Type B pancreatic cell (in vitro differentiated cells): ENCODE results near the gene RGS8. TPM values are rescaled to one million over a fixed set of nuclear protein-coding genes. Genes with fewer than 3 reads are reported as not detected.

Source experiments
- DNase-seq: peaks from one replicate; pipeline ENCODE4 v3.0.0; 2021; ENCODE audit warnings: mixed read lengths; ENCODE audit not compliant: unreplicated experiment; ENCODE audit errors: extremely low spot score
- H3K27ac Mint-ChIP-seq: 2 replicates; pipeline ENCODE4 v1.8.0; 2021; ENCODE audit warnings: mild to moderate bottlenecking, mixed read lengths
- H3K27me3 Mint-ChIP-seq: 2 replicates; pipeline ENCODE4 v1.8.0; 2021; ENCODE audit warnings: mixed read lengths
- H3K36me3 Mint-ChIP-seq: 2 replicates; pipeline ENCODE4 v1.8.0; 2021; ENCODE audit warnings: mixed read lengths
- H3K4me1 Mint-ChIP-seq: one replicate; pipeline ENCODE4 v1.8.0; 2021; ENCODE audit warnings: mixed read lengths; ENCODE audit not compliant: unreplicated experiment
- H3K4me3 Mint-ChIP-seq: 2 replicates; pipeline ENCODE4 v1.8.0; 2021; ENCODE audit warnings: mild to moderate bottlenecking, mixed read lengths
- H3K9me3 Mint-ChIP-seq: 2 replicates; pipeline ENCODE4 v1.8.0; 2021; ENCODE audit warnings: mixed read lengths
- CTCF ChIP-seq: fragments of 200-600 bp; sonication (generic); conservative IDR thresholded peaks from 2 replicates; pipeline ENCODE4 v1.5.0; 2021; ENCODE audit warnings: antibody characterized with exemption, mild to moderate bottlenecking
- total RNA-seq: library from RNA; stranded (reverse); gene quantifications from 2 replicates; pipeline ENCODE4 v1.2.1, GENCODE V29; 2021; ENCODE audit warnings: low replicate concordance

RGS8 gene
- total RNA-seq, 1 donor from 2014 or later: 1.1 TPM

GRCh38 chr1:182664296-182664695 lies 20.1 kb downstream of the RGS8 start:
- Mint-ChIP-seq H3K36me3 (no peaks in the 10 kb centered on the region), H3K4me1 (peaks cover 35% of the 10 kb centered on the region), H3K27me3 (no peaks in the 10 kb centered on the region), H3K9me3 (no peaks in the 10 kb centered on the region), H3K27ac (peak overlapping the region; percentile 20), H3K4me3 (no peak overlapping the region)
- TF ChIP-seq CTCF: no peak
- DNase-seq: no peak

GRCh38 chr1:182662956-182663355 lies 21.4 kb downstream of the RGS8 start:
- H3K27me3 Mint-ChIP-seq: no peaks in the 10 kb centered on the region
- no peaks in the 10 kb centered on the region for H3K36me3 Mint-ChIP-seq
- H3K27ac Mint-ChIP-seq: no peak overlapping the region
- no peak for DNase-seq
- TF ChIP-seq CTCF: no peak
- no peaks in the 10 kb centered on the region for H3K9me3 Mint-ChIP-seq
- H3K4me1 Mint-ChIP-seq: peaks cover 32% of the 10 kb centered on the region
- no peak overlapping the region for H3K4me3 Mint-ChIP-seq

- Mint-ChIP-seq H3K27me3 (no peaks in the 10 kb centered on the region), H3K36me3 (no peaks in the 10 kb centered on the region), H3K4me3 (no peak overlapping the region), H3K27ac (no peak overlapping the region), H3K9me3 (no peaks in the 10 kb centered on the region), H3K4me1 (peaks cover 32% of the 10 kb centered on the region)
- TF ChIP-seq CTCF: no peak
- no peak for DNase-seq
These were observed 22.1 kb downstream of the RGS8 start for GRCh38 chr1:182662121-182662890.

- Mint-ChIP-seq H3K27ac (no peak overlapping the region), H3K9me3 (no peaks in the 10 kb centered on the region), H3K36me3 (no peaks in the 10 kb centered on the region), H3K27me3 (no peaks in the 10 kb centered on the region), H3K4me3 (no peak overlapping the region), H3K4me1 (peaks cover 10% of the 10 kb centered on the region)
- no peak for DNase-seq
- no peak for TF ChIP-seq CTCF
These were observed 26.3 kb downstream of the RGS8 start for GRCh38 chr1:182658055-182658454.

- Mint-ChIP-seq H3K4me1 (peaks cover 3% of the 10 kb centered on the region), H3K4me3 (no peak overlapping the region), H3K9me3 (no peaks in the 10 kb centered on the region), H3K27me3 (no peaks in the 10 kb centered on the region), H3K36me3 (no peaks in the 10 kb centered on the region), H3K27ac (no peak overlapping the region)
- TF ChIP-seq CTCF: no peak
- no peak for DNase-seq
These were observed 27.5 kb downstream of the RGS8 start for GRCh38 chr1:182656842-182657397.
